MG63 (cell line): ENCODE measurements around the gene TRMT112. TPM values are rescaled to one million over a fixed set of nuclear protein-coding genes. Genes with fewer than 3 reads are reported as not detected.

Experiments
- DNase-seq: peaks from one replicate; pipeline ENCODE4 v3.0.0-alpha.2; 2020
- H3K27me3 ChIP-seq: fragments of 250-450 bp; sonication (Bioruptor Pico); 2 replicates; pipeline ENCODE4 v1.5.1; 2020; ENCODE audit warnings: mild to moderate bottlenecking, moderate library complexity
- H3K36me3 ChIP-seq: fragments of 250-450 bp; sonication (Bioruptor Pico); 2 replicates; pipeline ENCODE4 v1.5.1; 2020; ENCODE audit warnings: mild to moderate bottlenecking, moderate library complexity
- H3K4me3 ChIP-seq: fragments of 250-450 bp; sonication (Bioruptor Pico); 2 replicates; pipeline ENCODE4 v1.5.1; 2020; ENCODE audit warnings: mild to moderate bottlenecking, moderate library complexity
- H3K9me3 ChIP-seq: fragments of 250-450 bp; sonication (Bioruptor Pico); 2 replicates; pipeline ENCODE4 v1.5.1; 2020; ENCODE audit warnings: mild to moderate bottlenecking, moderate library complexity
- total RNA-seq: library from RNA; depleted of rRNA; stranded (reverse); fragments of >200 nt; shearing (Covaris generic); gene quantifications from 2 replicates; pipeline ENCODE4 v1.2.3, GENCODE V29; 2014; ENCODE audit warnings: low replicate concordance

The TRMT112 gene
- total RNA-seq, 1 experiment from 2014 or later: 356 TPM

DNA sequence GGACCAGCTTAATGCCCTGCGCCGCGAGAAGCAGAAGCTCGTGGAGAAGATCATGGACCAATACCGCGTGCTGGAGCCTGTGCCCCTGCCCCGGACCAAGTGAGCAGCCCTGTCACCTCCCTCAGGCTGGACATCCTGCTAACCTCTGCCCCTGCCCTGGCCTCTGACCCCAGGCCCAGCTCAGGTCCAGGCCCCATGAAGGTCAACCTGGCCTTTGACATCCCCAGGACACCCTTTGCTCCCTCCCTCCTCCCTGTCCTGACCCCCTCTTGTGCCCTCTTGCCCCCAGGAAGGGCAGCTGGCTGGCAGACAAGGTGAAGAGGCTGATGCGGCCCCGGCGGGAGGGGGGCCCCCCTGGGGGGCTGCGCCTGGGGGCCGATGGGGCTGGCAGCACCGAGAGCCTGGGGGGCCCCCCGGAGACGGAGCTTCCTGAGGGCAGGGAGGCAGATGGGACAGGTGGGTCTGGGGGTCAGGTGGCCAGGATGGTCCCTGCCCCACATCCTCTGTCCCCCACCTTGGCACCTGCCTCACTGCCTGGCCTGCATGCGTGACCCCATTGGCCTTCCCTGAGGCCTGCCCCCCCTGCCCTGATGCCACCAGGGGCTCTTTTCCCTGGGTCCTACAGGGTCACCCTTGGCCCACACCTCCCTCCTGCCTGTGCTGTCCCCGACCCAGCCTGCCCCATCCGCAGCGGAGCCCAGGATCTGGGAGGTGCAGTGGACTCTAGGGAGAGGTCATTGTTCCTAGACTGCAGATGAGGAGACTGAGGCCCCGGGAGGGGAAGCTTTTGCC is 36.6 kb upstream of the TRMT112 start:
- no peaks in the 10 kb centered on the region for H3K9me3 ChIP-seq
- no peaks in the 10 kb centered on the region for H3K27me3 ChIP-seq
- no peaks in the 10 kb centered on the region for H3K36me3 ChIP-seq
- DNase-seq: no peak
- H3K4me3 ChIP-seq: no peak overlapping the region

- DNase-seq: no peak
- H3K9me3 ChIP-seq: no peaks in the 10 kb centered on the region
- H3K4me3 ChIP-seq: no peak overlapping the region
- no peaks in the 10 kb centered on the region for H3K36me3 ChIP-seq
- no peaks in the 10 kb centered on the region for H3K27me3 ChIP-seq
Observed at GRCh38 chr11:64352995-64353714, 35.8 kb upstream of the TRMT112 start.

DNA sequence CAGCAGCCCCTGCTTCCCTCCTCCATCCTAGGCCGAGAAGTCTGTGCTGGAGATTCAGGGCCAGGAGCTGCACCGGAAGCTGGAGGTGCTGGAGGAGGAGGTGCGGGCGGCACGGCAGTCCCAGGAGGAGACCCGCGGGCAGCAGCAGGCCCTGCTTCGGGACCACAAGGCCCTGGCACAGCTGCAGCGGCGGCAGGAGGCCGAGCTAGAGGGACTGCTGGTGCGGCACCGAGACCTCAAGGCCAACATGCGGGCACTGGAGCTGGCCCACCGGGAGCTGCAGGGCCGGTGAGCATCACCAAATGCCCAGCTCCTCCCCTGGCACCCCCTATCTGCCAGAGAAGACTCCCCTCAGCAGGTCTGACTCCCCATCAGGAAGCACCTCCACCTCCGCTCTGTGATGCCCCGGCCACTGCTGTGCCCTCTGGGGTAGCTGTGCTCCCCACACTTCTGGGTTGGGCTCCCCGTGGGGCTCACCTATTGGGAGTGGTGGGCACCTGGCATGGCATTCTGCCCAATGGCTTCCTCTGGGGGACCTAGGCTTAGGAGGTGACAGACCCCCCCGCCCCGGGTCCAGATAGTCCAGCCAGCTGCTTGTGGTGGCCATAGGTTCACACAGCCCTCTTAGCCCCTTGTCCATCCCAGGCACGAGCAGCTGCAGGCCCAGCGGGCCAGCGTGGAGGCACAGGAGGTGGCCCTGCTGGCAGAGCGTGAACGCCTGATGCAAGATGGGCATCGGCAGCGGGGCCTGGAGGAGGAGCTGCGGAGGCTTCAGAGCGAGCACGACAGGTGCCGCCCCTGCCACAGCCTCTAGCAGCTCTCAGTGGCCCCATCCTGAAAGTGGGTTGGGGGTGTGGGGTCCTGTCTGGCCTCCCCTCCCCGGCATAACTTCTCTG is 35.0 kb upstream of the TRMT112 start:
- no peaks in the 10 kb centered on the region for H3K27me3 ChIP-seq
- no peaks in the 10 kb centered on the region for H3K36me3 ChIP-seq
- no peak overlapping the region for H3K4me3 ChIP-seq
- H3K9me3 ChIP-seq: no peaks in the 10 kb centered on the region
- DNase-seq: no peak

- Histone ChIP-seq H3K27me3 (no peaks in the 10 kb centered on the region), H3K36me3 (no peaks in the 10 kb centered on the region), H3K4me3 (no peak overlapping the region), H3K9me3 (no peaks in the 10 kb centered on the region)
- no peak for DNase-seq
Observed at GRCh38 chr11:64351136-64351631, 33.8 kb upstream of the TRMT112 start.

GRCh38 chr11:64349404-64349803 is 32.0 kb upstream of the TRMT112 start:
- no peak for DNase-seq
- Histone ChIP-seq H3K27me3 (no peaks in the 10 kb centered on the region), H3K36me3 (no peaks in the 10 kb centered on the region), H3K4me3 (no peak overlapping the region), H3K9me3 (no peaks in the 10 kb centered on the region)

DNA sequence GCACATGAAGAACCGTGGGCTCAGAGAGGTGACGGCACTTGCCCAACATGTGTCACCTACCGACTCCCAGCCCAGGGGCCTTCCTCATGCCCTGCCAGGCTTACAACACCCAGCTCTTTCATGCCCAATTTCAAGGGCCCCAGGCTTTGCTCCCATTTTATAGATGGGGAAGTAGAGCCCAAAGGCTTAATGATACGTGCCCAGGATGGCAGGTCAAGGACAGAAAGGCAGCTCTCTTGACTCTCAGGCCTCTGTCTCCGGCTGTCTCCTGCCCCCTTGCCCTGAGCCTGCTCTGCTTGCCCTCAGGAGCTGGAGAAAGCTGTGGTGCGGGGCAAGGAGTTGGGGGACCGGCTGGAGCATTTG is 31.6 kb upstream of the TRMT112 start:
- Histone ChIP-seq H3K27me3 (no peaks in the 10 kb centered on the region), H3K9me3 (no peaks in the 10 kb centered on the region), H3K4me3 (no peak overlapping the region)

DNA sequence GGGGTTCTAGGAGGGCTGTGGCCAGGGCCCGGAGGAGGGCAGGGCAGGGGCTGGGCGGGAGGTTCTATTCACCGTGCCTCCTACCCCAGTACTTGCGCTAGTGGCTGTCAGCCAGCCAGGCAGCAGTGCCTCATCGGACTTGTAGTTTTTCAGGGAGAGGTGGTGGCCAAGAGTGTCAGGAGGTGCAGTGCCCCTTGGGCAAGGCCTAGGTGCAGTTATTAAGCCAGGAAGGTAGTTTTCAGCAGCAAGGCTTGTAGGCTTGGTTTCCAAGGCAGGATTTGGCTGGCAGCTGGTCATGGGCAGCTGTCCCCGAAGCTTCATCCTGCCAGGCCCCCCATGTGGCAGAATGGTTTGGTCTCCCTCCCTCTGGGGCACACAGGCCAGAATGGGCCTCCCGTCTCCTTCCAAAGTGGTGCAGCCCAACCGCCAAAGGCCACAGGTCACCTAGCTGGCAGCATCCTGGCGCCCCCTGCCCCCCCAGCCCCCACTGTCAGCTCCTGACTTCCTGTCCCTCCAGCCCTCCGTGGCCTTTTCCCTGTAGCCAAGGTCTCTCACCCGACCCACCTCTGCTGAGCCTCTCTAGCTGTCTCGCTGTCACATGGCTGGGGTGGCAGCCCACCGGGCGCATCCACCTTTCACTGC is 31.1 kb upstream of the TRMT112 start:
- no peak for DNase-seq
- no peaks in the 10 kb centered on the region for H3K9me3 ChIP-seq
- no peak overlapping the region for H3K4me3 ChIP-seq
- no peaks in the 10 kb centered on the region for H3K36me3 ChIP-seq
- no peaks in the 10 kb centered on the region for H3K27me3 ChIP-seq

More for the DNA sequence above, 31.6 kb upstream of the TRMT112 start:
- no peak for DNase-seq
- no peaks in the 10 kb centered on the region for H3K36me3 ChIP-seq

GRCh38 chr11:64347193-64347867 is 30.0 kb upstream of the TRMT112 start:
- no peak for DNase-seq
- Histone ChIP-seq H3K4me3 (no peak overlapping the region), H3K36me3 (no peaks in the 10 kb centered on the region), H3K9me3 (no peaks in the 10 kb centered on the region), H3K27me3 (no peaks in the 10 kb centered on the region)

GRCh38 chr11:64344787-64345186 is 27.4 kb upstream of the TRMT112 start:
- Histone ChIP-seq H3K4me3 (no peak overlapping the region), H3K36me3 (no peaks in the 10 kb centered on the region), H3K9me3 (no peaks in the 10 kb centered on the region), H3K27me3 (no peaks in the 10 kb centered on the region)
- DNase-seq: no peak

DNA sequence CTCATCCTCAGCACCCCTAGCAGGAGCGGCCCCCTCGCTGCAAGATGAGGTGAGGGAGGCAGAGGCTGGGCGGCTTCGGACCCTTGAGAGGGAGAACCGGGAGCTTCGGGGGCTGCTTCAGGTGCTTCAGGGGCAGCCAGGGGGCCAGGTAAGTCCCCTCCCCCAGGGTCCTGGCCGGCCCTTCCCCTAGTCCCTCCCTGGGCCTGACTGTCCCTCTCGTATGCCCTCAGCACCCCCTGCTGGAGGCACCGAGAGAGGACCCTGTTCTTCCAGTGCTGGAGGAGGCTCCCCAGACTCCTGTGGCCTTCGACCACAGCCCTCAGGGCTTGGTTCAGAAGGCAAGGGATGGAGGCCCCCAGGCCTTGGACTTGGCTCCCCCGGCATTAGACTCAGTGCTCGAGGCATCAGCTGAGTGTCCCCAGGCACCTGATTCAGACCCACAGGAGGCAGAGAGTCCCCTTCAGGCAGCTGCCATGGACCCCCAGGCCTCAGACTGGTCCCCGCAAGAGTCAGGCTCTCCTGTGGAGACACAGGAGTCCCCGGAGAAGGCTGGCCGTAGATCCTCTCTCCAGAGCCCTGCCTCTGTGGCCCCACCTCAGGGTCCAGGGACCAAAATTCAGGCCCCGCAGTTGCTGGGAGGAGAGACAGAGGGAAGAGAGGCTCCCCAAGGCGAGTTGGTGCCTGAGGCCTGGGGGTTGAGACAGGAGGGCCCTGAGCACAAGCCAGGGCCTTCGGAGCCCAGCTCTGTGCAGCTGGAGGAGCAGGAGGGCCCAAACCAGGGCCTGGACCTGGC is 26.6 kb upstream of the TRMT112 start:
- Histone ChIP-seq H3K9me3 (no peaks in the 10 kb centered on the region), H3K36me3 (no peaks in the 10 kb centered on the region), H3K4me3 (no peak overlapping the region), H3K27me3 (no peaks in the 10 kb centered on the region)
- DNase-seq: no peak

DNA sequence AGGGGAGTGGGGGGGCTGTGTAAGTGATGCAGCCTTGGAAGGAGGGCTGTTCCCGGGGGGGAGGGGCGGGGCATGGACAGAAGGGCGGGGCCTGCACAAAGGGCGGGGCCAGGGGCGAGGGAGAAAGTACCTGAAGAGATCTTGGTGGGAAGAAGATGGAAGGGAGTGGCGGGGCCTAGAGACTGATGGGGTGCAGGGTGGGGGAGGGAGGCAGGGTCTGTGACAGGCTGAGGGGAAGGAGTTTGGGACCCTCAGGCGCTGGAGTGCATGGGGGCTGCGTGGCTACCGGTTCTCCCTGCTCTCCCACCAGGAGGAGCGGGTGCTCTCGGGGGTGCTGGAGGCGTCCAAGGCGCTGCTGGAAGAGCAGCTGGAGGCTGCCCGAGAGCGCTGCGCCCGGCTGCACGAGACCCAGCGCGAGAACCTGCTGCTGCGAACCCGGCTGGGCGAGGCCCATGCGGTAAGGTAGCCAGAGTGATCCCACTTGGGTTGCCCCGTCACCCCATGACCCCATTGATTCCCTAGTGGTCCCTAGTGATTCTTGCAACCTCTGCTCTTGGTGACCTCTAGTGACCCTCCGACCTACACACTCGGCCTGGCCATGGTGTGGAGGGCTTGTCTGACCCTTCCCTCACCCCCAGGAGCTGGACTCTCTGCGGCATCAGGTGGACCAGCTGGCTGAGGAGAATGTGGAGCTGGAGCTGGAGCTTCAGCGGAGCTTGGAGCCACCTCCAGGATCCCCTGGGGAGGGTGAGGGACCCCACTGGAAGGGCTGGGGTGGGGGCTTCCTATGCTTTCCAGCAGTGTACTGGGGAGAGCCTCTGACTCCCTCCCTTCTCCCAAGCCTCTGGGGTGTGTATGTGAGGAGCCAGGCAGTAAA is 25.7 kb upstream of the TRMT112 start:
- Histone ChIP-seq H3K27me3 (no peaks in the 10 kb centered on the region), H3K4me3 (no peak overlapping the region), H3K36me3 (no peaks in the 10 kb centered on the region), H3K9me3 (no peaks in the 10 kb centered on the region)
- DNase-seq: no peak

DNA sequence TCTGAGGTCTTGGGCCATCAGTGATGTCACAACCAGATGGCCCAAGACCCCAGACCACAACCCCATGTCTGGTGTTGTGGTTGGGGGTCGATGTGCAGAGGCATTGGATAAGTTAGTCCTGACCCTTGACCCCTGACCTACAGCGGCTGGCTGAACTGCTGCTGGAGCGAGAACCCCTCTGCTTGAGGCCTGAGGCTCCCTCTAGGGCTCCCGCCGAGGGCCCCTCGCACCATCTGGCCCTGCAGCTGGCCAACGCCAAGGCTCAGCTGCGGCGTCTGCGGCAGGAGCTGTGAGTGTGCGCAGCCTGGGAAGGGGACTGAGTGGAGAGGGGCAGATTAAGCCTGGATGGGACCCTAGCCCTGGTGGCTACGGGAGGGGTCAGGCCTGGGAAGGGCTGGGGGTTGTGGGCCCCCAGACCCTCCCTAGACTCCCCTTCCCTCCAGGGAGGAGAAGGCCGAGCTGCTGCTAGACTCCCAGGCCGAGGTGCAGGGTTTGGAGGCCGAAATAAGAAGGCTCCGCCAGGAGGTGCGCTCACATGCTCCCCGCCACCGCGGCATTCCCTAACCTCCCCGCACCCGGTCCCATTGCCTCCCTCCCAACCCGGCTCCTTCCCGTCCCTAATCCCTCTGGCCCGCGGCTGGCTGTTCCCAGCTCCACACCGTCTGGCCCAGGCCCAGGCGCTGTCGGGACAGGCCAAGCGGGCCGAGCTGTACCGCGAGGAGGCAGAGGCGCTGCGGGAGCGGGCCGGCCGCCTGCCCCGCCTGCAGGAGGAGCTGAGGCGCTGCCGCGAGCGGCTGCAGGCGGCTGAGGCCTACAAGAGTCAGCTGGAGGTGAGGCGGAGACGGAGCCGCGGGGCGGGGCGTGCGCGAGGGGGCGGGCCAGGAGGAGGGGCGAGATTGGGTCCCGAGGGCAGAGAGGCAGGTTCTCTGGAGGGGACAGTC is 24.8 kb upstream of the TRMT112 start:
- Histone ChIP-seq H3K4me3 (peak overlapping the region; percentile 20; the same call in 1 of the 2 replicates), H3K36me3 (no peaks in the 10 kb centered on the region), H3K27me3 (no peaks in the 10 kb centered on the region), H3K9me3 (no peaks in the 10 kb centered on the region)
- DNase-seq: peak; percentile 84

GRCh38 chr11:64341429-64341828 is 24.1 kb upstream of the TRMT112 start:
- no peaks in the 10 kb centered on the region for H3K27me3 ChIP-seq
- DNase-seq: no peak
- H3K9me3 ChIP-seq: no peaks in the 10 kb centered on the region
- no peaks in the 10 kb centered on the region for H3K36me3 ChIP-seq
- H3K4me3 ChIP-seq: no peak overlapping the region
